NCI-H510A (cell line): ENCODE results near the gene CERK.

Experiments used
- DNase-seq: peaks from one replicate; lab custom pipeline; 2025; lab: John Stamatoyannopoulos, UW

CERK gene

GRCh38 chr22:46764779-46765485 is 26.9 kb upstream of the CERK start:
- no peak for DNase-seq

- DNase-seq = no peak
These were observed 26.2 kb upstream of the CERK start for GRCh38 chr22:46764140-46764680.

- DNase-seq = no peak
These were observed 25.1 kb upstream of the CERK start for GRCh38 chr22:46763051-46763705.

DNA sequence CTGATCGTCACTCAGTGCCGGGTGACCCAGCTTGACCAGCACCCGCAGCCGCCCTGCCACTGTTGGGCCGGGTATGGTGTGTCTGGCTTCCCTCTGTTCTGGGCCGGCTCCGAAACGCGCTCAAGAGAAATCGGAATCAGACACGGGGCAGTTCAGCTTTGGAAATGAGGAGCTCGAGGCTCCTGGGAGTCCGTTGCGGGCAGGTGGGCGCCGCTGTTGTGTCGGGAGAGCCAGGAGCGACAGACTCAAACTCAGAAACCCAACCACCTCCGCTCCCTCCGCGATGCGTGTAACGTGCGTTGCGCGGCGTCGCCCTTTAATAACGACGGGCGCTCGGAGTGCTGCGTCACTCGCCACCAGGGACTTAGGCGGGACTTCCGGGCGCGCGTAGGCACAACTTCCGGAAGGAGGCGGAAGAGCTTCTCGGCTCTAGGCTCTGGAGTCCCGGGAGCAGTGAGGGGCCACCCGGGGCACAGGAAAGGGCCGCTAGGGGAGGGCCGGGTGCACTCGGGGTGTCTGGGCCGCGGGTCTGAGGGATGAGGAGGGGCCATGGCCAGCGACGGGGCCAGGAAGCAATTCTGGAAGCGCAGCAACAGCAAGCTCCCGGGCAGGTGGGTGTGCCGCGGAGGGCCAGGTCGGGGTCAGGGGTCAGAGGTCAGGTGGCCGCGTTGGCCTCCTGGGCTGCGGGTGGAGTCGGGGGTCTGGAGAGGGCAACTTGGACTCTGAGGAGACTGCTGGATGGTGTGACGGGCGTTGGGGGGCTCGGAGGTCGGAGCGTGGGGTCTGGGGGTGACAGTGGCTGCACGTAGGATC is 24.4 kb upstream of the CERK start, which contains the start of gene TBC1D22A:
TBC1D22A (plus strand) TSS at position 413 of the 813 bp plus-strand sequence; CDS start at position 550, 137 bp downstream.
- peak; percentile 79 for DNase-seq

DNA sequence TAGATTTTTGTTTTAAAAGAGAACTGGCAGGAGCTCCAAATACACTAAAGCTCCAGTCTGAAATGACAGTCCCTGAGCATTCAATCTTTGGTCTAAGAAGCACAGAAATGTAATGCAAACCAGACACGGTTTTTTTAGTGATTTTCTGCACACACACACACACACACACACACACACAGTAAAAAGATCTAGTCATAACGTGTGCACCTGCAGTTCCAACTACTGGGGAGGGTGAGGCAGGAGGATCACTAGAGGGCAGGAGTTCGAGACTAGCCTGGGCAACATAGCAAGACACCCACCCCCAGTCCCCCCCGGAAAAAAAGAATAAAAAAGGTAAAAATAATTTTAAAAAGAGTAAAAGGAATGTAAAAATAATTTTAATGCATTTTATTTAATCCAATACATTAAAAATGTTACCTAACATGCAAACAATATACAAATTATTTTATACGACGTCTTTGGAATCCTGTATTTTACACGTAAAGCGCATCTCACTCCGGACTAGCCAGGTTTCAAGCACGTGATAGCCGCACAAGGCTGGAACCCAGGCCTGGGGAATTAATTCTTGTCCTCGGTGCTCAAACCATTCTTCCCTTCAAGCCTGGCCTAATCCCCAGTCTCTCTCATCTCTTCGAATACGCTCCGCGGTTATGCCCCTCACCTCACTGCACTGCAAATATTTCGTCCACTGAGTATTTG is 23.6 kb upstream of the CERK start:
- no peak for DNase-seq

DNA sequence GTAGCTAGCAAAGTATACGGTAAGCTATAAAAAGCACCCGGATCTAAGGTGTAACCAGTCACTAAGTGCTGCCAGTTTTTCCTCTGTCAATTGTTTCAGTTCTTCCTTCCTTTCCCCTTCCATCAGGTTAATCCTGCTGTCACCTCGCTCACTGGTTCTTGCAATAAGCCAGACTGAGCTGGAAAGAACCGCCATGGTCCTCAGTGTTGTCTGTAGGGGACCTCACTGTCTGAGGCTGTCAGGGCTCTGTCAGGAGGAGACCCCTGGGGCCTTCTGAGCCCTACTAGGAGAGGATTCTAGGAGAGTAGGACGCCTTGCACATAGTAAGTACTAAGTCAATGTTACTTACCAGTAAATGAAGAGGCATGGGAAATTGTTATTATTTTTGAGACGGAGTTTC is 23.0 kb upstream of the CERK start:
- no peak for DNase-seq

DNA sequence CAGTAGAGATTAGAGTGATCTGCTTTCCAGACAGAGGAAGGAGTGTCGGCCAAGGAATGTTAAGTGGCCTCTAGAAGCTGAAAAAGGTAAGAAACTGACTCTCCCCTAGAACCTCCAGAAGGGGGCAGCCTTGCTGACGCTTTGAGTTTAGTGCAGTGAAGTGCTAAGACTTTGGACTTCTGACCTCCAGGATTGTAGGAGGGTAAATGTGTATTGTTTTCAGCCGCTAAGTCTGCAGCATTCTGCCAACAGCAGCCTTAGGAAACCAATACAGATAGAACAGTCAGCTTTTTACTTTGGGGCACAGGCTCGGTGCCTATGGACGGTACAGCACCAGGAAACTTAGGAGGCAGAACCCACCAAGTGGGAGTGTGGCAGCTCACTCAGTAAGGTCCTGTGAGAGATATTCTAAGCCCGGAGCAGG is 20.8 kb upstream of the CERK start:
- no peak for DNase-seq

- no peak for DNase-seq
These were observed 20.1 kb upstream of the CERK start for GRCh38 chr22:46758121-46758520.

DNA sequence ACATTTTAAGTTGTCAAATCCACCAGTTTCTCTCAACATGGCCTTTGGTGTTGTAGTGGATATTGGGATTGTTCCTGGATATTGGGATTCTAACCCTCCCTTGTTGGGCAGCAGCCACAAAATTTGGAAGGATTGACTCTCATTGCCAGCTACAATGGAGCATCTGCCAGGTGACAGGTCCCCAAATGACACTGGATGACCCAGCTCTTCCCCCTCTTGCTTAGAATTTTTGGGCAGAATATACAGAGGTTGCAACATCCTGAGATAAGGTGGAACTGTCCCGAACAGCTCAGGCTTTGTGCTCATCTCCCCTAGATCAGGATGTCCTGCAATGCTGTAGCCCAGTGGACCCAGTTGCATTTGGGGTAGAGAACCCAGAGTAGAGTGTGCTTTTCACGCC is 19.1 kb upstream of the CERK start:
- DNase-seq = no peak

DNA sequence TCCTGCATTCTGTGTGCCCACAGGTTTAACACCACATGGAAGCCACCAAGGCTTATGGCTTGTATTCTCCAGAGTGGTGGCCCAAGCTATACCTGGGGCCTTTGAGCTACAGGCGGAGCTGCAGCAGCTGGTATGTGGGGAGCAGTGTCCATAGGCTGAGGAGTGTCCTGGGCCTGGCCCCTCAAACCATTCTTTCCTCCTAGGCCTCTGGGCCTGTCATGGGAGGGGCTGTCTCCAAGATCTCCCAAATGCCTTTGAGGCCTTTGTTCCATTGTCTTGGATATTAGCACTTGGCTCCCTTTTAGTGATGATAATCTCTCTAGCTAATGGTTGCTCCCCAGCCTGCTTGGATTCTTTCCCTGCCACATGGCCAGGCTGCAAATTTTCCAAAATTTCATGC is 18.0 kb upstream of the CERK start:
- DNase-seq = no peak

DNA sequence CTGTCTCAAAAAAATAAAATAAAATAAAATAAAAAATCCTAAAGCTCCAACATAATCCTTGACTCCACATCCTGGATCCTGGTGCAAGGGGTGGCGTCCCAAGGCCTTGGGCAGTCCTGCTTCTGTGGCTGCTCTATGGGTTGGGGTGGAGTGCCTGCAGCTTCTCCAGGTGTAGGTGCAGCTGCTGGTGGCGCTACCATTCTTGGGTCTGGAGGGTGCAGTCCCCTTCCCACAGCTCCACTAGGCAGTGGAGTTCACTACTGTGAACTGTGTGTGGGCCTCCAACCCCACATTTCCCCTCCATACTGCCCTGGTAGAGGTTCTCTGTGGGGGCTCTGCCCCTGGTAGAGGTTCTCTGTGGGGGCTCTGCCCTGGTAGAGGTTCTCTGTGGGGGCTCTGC is 17.5 kb upstream of the CERK start:
- no peak for DNase-seq

DNA sequence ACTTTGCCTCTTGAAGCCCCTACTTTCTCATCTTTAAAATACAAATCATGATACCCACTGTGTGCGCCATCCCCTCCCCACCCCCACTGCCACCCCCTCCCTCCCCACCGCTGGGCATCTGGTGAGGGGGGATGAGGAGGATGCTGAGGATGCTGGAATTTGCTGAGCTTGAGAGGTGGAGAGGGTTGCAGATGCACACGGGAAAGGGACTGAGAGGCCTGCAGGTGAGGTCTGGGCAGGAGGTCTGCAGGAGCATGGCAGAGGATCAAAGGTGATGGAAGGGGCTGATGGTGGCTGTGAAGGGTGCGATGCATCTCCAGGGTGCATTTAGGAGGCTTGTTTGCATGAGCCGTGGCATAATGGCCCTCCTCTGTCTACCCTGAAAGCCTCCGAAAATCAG is 16.8 kb upstream of the CERK start:
- DNase-seq = no peak

DNA sequence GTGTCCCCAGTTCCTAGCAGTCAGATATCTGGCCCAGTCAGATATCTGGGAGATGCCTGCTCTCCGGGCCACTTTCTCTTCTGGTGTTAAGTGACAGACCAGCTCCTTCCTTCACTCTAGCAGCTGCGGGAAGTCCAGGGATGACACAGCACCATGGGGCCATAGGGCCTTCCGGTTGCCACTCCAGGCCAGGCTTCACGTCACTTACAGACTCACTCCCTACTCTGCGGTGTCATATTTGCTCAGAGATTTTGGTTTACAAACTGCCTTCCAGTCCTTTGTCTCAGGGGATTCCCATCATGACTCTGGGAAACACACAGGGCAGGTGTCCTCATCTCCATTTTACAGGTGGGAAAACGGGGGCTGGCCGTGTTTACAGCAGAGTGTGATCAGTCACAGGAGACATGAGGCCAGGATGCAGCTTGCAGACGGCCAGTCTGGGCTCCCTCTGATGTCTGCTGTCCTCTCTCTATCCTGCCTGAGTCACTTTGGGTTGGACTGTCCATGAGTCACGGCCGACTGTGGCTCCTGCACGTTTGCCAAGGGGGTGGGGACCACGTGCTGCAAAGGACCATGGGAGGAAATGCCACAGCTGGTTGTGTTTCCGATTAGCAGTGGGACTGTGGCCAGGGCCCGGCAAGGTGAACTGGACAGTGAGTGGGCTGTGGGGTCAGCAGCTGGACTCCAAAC is 16.2 kb upstream of the CERK start:
- no peak for DNase-seq

DNA sequence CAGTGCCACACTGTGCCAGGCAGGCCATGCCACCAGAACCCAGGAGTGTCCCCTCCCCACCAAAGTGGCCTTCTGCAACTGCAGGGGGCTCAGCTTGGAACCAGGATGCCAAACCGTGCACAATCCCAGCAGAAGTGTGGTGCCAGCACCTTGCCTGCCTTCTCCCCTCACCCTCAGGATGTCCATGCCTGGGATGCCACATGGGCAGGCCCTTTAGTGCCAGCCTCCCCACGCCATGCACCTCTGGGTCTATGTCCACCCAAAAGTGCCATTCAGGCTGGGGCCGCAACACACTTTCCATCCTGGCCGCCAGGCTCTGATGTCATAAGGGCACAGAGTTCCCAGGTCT is 15.7 kb upstream of the CERK start:
- no peak for DNase-seq

DNA sequence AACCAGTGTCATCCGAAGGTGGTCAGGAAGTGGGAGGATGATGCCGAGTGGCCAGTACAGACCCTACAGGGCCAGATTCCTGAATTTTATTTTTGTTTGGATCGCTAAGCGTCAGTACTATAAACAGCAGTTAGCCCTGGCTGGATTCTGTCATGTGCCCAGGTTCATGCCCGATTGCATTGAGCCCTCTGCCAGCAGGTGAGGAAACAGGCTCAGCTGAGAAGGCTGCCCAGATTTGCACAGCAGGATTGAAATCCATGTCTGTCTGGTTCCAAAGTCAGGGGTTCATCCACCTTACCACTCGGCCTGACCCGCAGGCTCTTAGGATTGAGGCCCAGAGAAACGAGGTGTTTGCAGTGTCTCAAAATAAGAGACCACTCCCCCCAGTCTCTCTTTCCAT is 15.3 kb upstream of the CERK start:
- no peak for DNase-seq

GRCh38 chr22:46752988-46753310 is 14.9 kb upstream of the CERK start:
- no peak for DNase-seq

- no peak for DNase-seq
These were observed 14.4 kb upstream of the CERK start for GRCh38 chr22:46752286-46752987.

DNA sequence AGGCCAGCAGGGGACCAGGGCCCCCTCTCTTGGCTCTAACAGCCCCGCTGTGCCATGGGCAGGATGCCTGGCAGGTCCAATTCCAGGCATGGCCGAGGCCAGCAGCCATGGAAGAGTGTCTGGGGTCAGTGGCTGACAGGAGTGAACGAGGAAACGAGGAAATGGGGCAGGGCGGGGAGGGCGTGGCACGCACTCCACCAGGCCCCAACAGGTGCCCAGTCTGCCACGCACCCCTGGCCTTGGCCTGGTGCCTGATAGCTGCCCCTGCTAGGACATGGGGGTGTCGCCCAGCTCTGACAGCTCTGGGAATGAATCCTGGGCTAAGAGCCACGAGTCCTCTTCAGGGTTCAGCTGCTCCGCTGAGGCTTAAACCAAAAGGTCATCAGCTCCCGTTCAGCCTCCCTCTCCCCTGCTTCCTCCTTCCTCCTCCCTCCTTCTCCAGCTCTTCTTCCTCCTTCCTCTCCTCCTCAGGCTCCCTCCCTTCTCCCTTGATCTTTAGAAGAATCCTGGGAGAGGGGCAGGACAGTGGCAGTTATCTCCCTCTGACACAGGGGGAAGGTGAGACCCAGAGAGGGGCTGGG is 12.9 kb upstream of the CERK start:
- no peak for DNase-seq

- DNase-seq = no peak
These were observed 12.4 kb upstream of the CERK start for GRCh38 chr22:46750530-46750800.

GRCh38 chr22:46749682-46750529 is 11.9 kb upstream of the CERK start:
- no peak for DNase-seq
